HEK293 (cell line): Measurements from ENCODE around the gene CLEC2L.

Experiments
- ATF2 ChIP-seq: fragments of 450-650 bp; formaldehyde crosslinking; IDR thresholded peaks from 2 replicates; pipeline ENCODE4 v1.5.1; 2016; ENCODE audit warnings: missing biosample characterization, missing genetic modification characterization, low read depth
- CTCF ChIP-seq: fragments of 450-650 bp; formaldehyde crosslinking; IDR thresholded peaks from 2 replicates; pipeline ENCODE4 v1.5.1; 2016; ENCODE audit warnings: missing biosample characterization, missing genetic modification characterization
- PRDM4 ChIP-seq: fragments of 450-650 bp; formaldehyde crosslinking; IDR thresholded peaks from 2 replicates; pipeline ENCODE4 v1.5.1; 2017; ENCODE audit warnings: missing biosample characterization, missing genetic modification characterization
- SETDB1 ChIP-seq: IDR thresholded peaks from one replicate; pipeline ENCODE4 v1.6.1; 2017; ENCODE audit warnings: mild to moderate bottlenecking, low read length, moderate library complexity, mixed read lengths; ENCODE audit not compliant: insufficient read length
- ZNF645 ChIP-seq: fragments of 450-650 bp; formaldehyde crosslinking; IDR thresholded peaks from 2 replicates; pipeline ENCODE4; 2016; ENCODE audit warnings: missing biosample characterization, missing genetic modification characterization

GRCh38 chr7:139563856-139564255 is 40.4 kb downstream of the CLEC2L start:
- TF ChIP-seq ATF2, result no peak
- TF ChIP-seq PRDM4, result no peak
- no peak for TF ChIP-seq CTCF
- no peak for TF ChIP-seq ZNF645 (tag by site-specific recombination)
- TF ChIP-seq SETDB1, result no peak
